ENCODE results near the gene CBLC. TPM values are rescaled to one million over a fixed set of nuclear protein-coding genes. Genes with fewer than 3 reads are reported as not detected.
A peak's percentile ranks its signal among the peaks of the same experiment; 100 is the strongest.

Gene CBLC
- total RNA-seq, 4 donors from 2014 or later: 26.9 to 75.7 (median 49.1) TPM

- TF ChIP-seq POLR2A (IDR thresholded peaks at IDR 0.05): peak in 1 of 4 donors; percentile 68
- no peak for TF ChIP-seq CTCF (IDR thresholded peaks at IDR 0.05)
- peak; percentile 79 for DNase-seq
- Histone ChIP-seq H3K4me1 (peaks cover 77 to 100% (median 79%) of the 10 kb centered on the region in 3 donors), H3K36me3 (peaks cover 24 to 71% (median 40%) of the 10 kb centered on the region in 3 donors), H3K9me3 (no peaks in the 10 kb centered on the region), H3K27me3 (no peaks in the 10 kb centered on the region), H3K4me3 (peak overlapping the region; percentile 22 to 70 (median 58)), H3K27ac (peak overlapping the region; percentile 90 to 100 (median 95))
- intact Hi-C loops (cut with DNase I): no loop called here
- WGBS, 2 donors: 0 to 1% methylated on average over 10 to 19 of the region's 33 CpGs
Observed at GRCh38 chr19:44753932-44754749, 23.5 kb upstream of the CBLC start.

- no peaks in the 10 kb centered on the region for H3K27me3 ChIP-seq
- 18 to 19% methylated on average over 10 to 11 of the region's 11 CpGs for WGBS, 2 donors
- no peak for TF ChIP-seq POLR2A (IDR thresholded peaks at IDR 0.05)
- TF ChIP-seq CTCF (IDR thresholded peaks at IDR 0.05): no peak
- peak overlapping the region; percentile 90 to 100 (median 95) for H3K27ac ChIP-seq
- H3K4me3 ChIP-seq: peak overlapping the region; percentile 22 to 70 (median 58)
- no peak for DNase-seq
- H3K9me3 ChIP-seq: no peaks in the 10 kb centered on the region
- peaks cover 76 to 100% (median 80%) of the 10 kb centered on the region in 3 donors for H3K4me1 ChIP-seq
- intact Hi-C loops (cut with DNase I): no loop called here
- H3K36me3 ChIP-seq: peaks cover 30 to 77% (median 46%) of the 10 kb centered on the region in 3 donors
Observed at GRCh38 chr19:44754750-44755080, 23.0 kb upstream of the CBLC start.

DNA sequence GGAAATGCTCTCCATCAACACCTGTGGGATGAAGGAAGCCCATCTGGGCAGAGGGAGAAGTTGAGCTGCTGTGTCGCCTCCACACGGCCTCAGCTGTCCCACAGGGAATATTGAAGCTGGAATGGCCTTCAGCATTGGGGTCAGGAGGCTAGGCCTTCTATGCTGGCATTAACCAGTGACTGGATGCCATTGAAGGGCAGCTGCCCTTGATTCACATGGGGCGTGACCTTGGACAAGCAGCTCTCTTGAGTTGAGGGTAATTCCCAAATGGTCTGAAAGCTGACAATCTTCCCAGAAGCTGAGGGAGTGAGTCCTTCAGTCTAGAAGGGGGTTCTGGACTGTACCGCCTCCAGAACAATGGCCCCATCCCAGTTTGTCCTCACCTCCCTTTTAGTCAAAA, 22.5 kb upstream of the CBLC start:
- intact Hi-C loops (cut with DNase I): no loop called here
- Histone ChIP-seq H3K4me3 (peak overlapping the region in 3 of 4 donors; percentile 48 to 70 (median 69)), H3K9me3 (no peaks in the 10 kb centered on the region), H3K36me3 (peaks cover 35 to 82% (median 48%) of the 10 kb centered on the region in 3 donors), H3K27me3 (no peaks in the 10 kb centered on the region), H3K4me1 (peaks cover 71 to 97% (median 80%) of the 10 kb centered on the region in 3 donors), H3K27ac (peak overlapping the region; percentile 90 to 100 (median 95))
- no peak for TF ChIP-seq POLR2A (IDR thresholded peaks at IDR 0.05)
- no peak for TF ChIP-seq CTCF (IDR thresholded peaks at IDR 0.05)
- 60 to 75% methylated on average over 2 of the region's 4 CpGs for WGBS, 2 donors
- no peak for DNase-seq

- 87 to 92% methylated on average over 2 to 4 of the region's 7 CpGs for WGBS, 2 donors
- peaks cover 41 to 82% (median 52%) of the 10 kb centered on the region in 3 donors for H3K36me3 ChIP-seq
- H3K9me3 ChIP-seq: no peaks in the 10 kb centered on the region
- intact Hi-C loops (cut with DNase I): no loop called here
- no peak overlapping the region for H3K4me3 ChIP-seq
- no peak for TF ChIP-seq CTCF (IDR thresholded peaks at IDR 0.05)
- no peak for TF ChIP-seq POLR2A (IDR thresholded peaks at IDR 0.05)
- peak overlapping the region; percentile 90 to 100 (median 95) for H3K27ac ChIP-seq
- H3K27me3 ChIP-seq: no peaks in the 10 kb centered on the region
- no peak for DNase-seq
- H3K4me1 ChIP-seq: peaks cover 62 to 96% (median 72%) of the 10 kb centered on the region in 3 donors
Observed at GRCh38 chr19:44756089-44756562, 21.6 kb upstream of the CBLC start.

GRCh38 chr19:44757057-44757734, 20.5 kb upstream of the CBLC start:
- no peak for DNase-seq
- TF ChIP-seq POLR2A (IDR thresholded peaks at IDR 0.05) (no peak), CTCF (IDR thresholded peaks at IDR 0.05) (no peak)
- intact Hi-C loops (cut with DNase I): no loop called here
- Histone ChIP-seq H3K27ac (peak overlapping the region; percentile 90 to 100 (median 95)), H3K4me3 (peak overlapping the region; percentile 9 to 61 (median 43)), H3K9me3 (no peaks in the 10 kb centered on the region), H3K27me3 (no peaks in the 10 kb centered on the region), H3K36me3 (peaks cover 41 to 82% (median 46%) of the 10 kb centered on the region in 3 donors), H3K4me1 (peaks cover 52 to 87% (median 63%) of the 10 kb centered on the region in 3 donors)
- WGBS, 2 donors: 77 to 92% methylated on average over 8 to 22 of the region's 53 CpGs
